GM19397 (cell line): ENCODE data around the gene LMAN2L.
"Not testable (repeated sequence)": the region's sequence is repeated elsewhere in the genome, so short reads cannot be mapped to it uniquely, and the experiment has no call there.

ENCODE experiments used
- ATAC-seq: cut with Tn5 transposase; IDR thresholded peaks from one replicate; pipeline ENCODE4 v1.9.1; 2021; ENCODE audit warnings: mild to moderate bottlenecking, moderate library complexity; ENCODE audit not compliant: unreplicated experiment

LMAN2L gene

DNA sequence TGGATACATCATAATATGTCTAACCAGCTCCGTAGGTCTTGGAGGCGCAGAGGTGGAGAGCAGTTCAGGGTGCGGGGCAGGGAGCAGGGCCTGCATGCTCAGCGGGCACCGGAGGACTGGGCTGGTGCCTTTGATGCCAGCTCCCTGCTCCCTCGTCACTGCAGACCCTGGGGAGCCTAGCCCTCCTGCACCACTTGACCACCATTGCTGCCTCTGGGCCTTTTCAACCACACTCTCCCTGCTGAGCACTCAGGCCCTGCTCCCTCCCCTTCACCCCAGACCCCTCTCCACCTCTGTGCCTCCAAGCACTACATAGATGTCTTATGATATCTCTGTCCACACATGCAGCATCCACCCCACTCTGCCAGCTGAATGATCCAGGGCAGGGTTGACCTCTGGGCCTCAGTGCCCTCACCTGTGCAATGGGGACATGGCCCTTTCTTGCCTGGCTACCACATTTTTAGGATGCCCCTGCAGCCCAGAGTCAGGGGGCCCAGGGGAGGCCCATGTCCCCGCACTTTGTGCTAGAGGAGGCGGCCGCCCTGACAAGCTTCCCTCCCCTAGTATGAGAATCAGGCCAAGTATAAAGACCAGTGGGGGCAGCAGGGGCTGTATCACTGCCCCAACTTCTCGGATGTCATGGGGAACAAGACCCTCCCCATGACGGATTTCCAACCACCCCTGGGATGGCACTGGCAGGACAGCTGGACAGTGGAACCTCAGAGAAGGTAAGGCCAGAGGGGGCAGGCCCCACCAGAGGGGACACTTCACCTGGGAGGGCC, 51.0 kb downstream of the LMAN2L start:
- ATAC-seq = no peak

- no peak for ATAC-seq
These were observed 51.9 kb downstream of the LMAN2L start for GRCh38 chr2:96687711-96688640.

DNA sequence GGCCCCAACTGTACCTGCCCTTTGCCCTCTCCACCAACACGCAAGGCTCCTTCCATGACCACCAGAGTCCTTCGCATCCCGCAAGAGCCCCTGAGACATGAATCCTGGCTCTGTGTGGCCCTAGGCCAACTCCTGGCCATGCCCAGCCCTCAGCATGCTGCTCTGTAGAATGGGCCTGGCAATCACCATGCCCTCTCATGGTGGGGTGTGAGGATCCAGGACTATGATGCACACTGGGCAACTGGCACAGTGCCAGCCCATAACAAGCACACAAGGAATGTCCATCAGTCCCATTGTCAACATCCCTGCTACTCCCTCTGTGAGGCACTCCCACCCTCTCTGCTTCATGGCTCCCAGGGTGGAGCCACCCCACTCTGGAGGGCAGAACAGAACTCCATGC, 52.6 kb downstream of the LMAN2L start:
- no peak for ATAC-seq

DNA sequence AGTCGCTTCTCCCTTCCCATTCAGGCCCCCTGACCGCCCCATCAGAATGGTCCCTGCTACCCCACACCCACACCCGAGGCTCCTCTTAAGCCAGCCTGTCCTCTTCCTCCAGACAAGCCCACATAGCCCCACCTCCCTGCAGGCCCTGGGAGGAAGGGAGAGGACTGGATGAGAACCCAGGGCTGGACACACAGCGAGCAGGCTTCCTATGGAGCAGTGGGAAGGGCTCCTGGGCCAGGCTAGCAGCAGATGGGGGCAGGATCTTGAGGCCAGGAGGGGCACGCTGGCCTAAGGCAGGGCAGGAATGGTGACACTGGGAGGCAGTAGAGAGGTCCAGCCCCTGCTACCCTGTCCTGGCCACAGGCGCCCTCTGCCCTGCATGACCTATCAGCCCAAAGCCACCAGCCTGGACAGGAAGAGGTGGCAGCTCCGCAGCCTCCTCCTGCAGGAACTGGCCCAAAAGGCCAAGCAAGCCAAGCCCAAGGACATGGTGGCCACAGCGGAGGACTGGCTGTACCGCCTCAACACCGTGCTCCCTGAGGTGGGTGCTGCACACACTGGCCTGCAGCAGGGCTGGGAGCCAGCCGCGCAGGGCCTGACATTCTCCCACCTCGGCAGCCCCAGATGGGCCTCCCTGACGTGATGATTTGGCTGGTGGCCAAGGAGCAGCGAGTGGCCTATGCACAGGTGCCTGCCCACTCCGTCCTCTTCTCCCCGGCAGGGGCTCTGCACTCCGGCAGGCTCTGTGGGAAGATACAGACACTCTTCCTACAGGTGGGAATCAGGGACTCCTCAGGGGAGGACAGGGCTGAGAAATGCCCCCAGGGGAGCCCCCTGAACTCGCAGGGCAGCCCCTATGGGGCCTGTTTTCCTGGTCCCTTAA, 54.0 kb downstream of the LMAN2L start:
- no peak for ATAC-seq

GRCh38 chr2:96684883-96685576, 54.8 kb downstream of the LMAN2L start:
- ATAC-seq = no peak

GRCh38 chr2:96683972-96684820, 55.7 kb downstream of the LMAN2L start:
- ATAC-seq = no peak

- ATAC-seq = no peak
These were observed 56.6 kb downstream of the LMAN2L start for GRCh38 chr2:96683307-96683706.

- no peak for ATAC-seq
These were observed 58.3 kb downstream of the LMAN2L start for GRCh38 chr2:96681540-96681939.

DNA sequence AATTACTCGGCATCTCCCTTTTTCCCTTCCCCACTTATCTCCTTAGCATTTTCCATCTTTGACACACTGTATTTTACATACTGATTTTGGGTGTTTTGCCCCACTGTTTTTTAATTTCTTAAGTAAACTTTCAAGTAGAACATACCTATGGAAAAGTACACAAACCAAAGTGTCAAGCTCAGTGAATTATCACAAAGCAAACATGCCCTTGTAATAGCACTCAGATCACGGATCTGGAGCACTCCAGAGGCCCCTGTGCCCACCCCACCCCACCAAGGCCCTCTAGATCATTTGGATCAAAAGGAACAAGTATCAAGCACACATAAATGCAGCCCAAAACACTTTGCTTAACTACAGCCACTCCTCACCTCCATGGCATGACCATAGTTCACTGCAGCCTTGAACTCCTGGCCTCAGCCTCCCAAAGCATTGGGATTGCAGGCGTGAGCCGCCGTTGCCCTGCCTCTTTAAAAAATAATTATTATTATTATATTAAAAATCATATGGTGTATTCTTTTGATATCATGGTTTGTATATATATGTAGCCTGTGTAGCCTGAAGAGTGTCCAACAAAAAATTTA, 59.2 kb downstream of the LMAN2L start:
- ATAC-seq = no peak

GRCh38 chr2:96679848-96680247, 60.0 kb downstream of the LMAN2L start:
- no peak for ATAC-seq

DNA sequence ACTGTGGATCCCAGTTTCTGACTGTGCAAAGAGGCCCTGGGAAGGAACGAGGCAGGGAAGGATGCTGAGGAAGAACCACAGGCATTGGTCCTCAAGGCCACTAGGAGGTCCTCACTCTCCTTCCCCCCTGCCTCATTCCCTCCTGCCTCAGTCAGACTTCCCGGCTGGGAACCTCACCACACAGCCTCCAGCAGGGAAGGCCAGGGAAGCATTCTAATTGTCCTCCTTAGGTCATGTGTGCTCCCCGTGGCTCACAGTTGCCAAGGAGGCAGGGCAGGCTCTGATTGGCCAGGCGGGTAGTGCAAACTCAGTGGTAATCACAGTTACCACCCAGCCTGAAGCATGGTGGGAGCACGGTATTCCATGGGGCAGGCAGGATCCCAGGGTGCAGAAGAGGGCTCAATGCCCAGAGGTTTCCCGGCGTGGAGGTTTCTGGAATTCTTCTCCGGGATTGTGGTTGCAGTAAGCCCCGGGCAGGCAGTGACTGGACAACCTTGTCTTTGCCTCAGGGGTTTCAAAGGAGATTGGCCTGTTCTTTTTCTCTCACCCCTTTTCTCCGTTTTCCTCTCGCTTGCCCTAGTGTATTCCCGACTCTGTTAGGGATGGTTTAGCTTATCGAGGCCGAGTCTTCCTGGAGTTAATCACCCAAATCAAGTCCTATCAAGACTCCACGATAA, 70.2 kb downstream of the LMAN2L start:
- ATAC-seq = no peak

- no peak for ATAC-seq
These were observed 71.1 kb downstream of the LMAN2L start for GRCh38 chr2:96668771-96669170.

GRCh38 chr2:96665717-96666116, 74.1 kb downstream of the LMAN2L start:
- not testable (repeated sequence) for ATAC-seq

- no peak for ATAC-seq
These were observed 74.7 kb downstream of the LMAN2L start for GRCh38 chr2:96665083-96665569.

- no peak for ATAC-seq
These were observed 75.4 kb downstream of the LMAN2L start for GRCh38 chr2:96664366-96664925.

GRCh38 chr2:96663829-96664228, 76.0 kb downstream of the LMAN2L start:
- no peak for ATAC-seq

- ATAC-seq = no peak
These were observed 76.7 kb downstream of the LMAN2L start for GRCh38 chr2:96663177-96663576.

DNA sequence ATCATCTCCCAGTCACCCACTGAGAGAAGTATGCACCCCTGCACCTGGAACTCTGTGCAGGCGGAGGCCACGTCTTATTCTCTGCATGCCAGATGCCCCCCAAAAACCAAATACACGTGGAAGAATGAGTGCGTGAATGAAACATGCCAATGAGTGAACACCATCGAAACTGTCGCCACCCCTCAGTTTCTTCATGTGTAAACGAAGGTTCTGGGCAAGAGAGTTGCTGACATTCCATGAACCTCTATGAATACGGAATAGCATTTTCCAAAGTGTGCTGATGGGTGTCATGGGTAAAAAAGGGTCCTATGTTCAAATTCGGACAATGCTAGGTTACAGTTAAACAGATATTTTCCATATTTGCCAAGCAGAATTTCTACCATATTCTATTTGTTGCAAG, 77.5 kb downstream of the LMAN2L start:
- no peak for ATAC-seq
